HEK293 (cell line): ENCODE data around the gene GCK.

Experiments used
- CTCF ChIA-PET: fragments of 350-600 bp; formaldehyde crosslinking; extraction: SDS; loops from one replicate; lab custom pipeline; 2021; ENCODE audit warnings: antibody characterized with exemption; lab: Yijun Ruan, JAX
- POLR2A ChIA-PET: fragments of 300-600 bp; formaldehyde crosslinking; extraction: SDS; loops from one replicate; lab custom pipeline; 2020; ENCODE audit warnings: antibody characterized with exemption, inconsistent platforms; lab: Yijun Ruan, JAX
- H3K27ac ChIP-seq: fragments of 200-500 bp; sonication (Bioruptor generic); 2 replicates; pipeline ENCODE4 v1.5.1; 2014; ENCODE audit warnings: low read depth, low read length, control low read depth, inconsistent platforms; ENCODE audit errors: extremely low read depth
- H3K36me3 ChIP-seq, 2 experiments: fragments of 200-500 bp in 1 of 2; sonication (Bioruptor generic) in 1 of 2; 1 replicate in 1 of 2; 2 replicates in 1 of 2; pipeline ENCODE4 v1.5.1; 2014 to 2017; ENCODE audit warnings: inconsistent platforms in 2 of 2, low read length in 2 of 2; ENCODE audit not compliant: control insufficient read depth in 2 of 2, insufficient read depth in 1 of 2
- H3K4me1 ChIP-seq: fragments of 200-500 bp; sonication (Bioruptor generic); 2 replicates; pipeline ENCODE4 v1.5.1; 2014; ENCODE audit warnings: mild to moderate bottlenecking, low read length, inconsistent platforms; ENCODE audit not compliant: control insufficient read depth, insufficient read depth
- H3K4me3 ChIP-seq: 2 replicates; pipeline ENCODE4 v1.5.1; 2011; ENCODE audit warnings: low read depth, mild to moderate bottlenecking, control low read depth, low read length, moderate library complexity
- H3K9me3 ChIP-seq: fragments of 200-500 bp; sonication (Bioruptor generic); 2 replicates; pipeline ENCODE4 v1.5.1; 2014; ENCODE audit warnings: low read depth, low read length, inconsistent platforms; ENCODE audit not compliant: control insufficient read depth, insufficient read depth
- GLIS2 ChIP-seq: fragments of 450-650 bp; formaldehyde crosslinking; IDR thresholded peaks from 2 replicates; pipeline ENCODE4 v1.5.1; 2016; ENCODE audit warnings: missing biosample characterization, missing genetic modification characterization
- KLF10 ChIP-seq: fragments of 450-650 bp; IDR thresholded peaks from 2 replicates; pipeline ENCODE4 v1.5.1; 2018; ENCODE audit warnings: missing biosample characterization, mild to moderate bottlenecking, missing genetic modification characterization
- ZIC2 ChIP-seq: fragments of 450-650 bp; formaldehyde crosslinking; IDR thresholded peaks from 2 replicates; pipeline ENCODE4 v1.5.1; 2016; ENCODE audit warnings: missing biosample characterization, missing genetic modification characterization
- ZNF274 ChIP-seq, 2 experiments: fragments of 200-500 bp in 1 of 2; fragments of 450-650 bp in 1 of 2; sonication (Bioruptor generic) in 1 of 2; formaldehyde crosslinking in 1 of 2; IDR thresholded peaks; 2 replicates each; pipeline versions ENCODE4 v1.5.1 to v1.6.1; 2014 to 2016; ENCODE audit warnings: borderline replicate concordance in 1 of 2, inconsistent platforms in 1 of 2, low read length in 1 of 2, missing biosample characterization in 1 of 2, missing genetic modification characterization in 1 of 2
- ZNF324 ChIP-seq: fragments of 450-650 bp; formaldehyde crosslinking; IDR thresholded peaks from 2 replicates; pipeline ENCODE4 v1.5.1; 2016; ENCODE audit warnings: missing biosample characterization, missing genetic modification characterization
- ZNF335 ChIP-seq: fragments of 450-650 bp; formaldehyde crosslinking; conservative IDR thresholded peaks from 2 replicates; pipeline ENCODE4 v1.5.1; 2016; ENCODE audit warnings: missing biosample characterization, missing genetic modification characterization
- ZNF561 ChIP-seq: fragments of 450-650 bp; IDR thresholded peaks from 2 replicates; pipeline ENCODE4 v1.5.1; 2018; ENCODE audit warnings: missing biosample characterization, missing genetic modification characterization, borderline replicate concordance
- ZNF621 ChIP-seq: fragments of 450-650 bp; formaldehyde crosslinking; IDR thresholded peaks from 2 replicates; pipeline ENCODE4 v1.5.1; 2017; ENCODE audit warnings: missing biosample characterization, missing genetic modification characterization
- TF ChIP-seq, protein P1 (sequence below): fragments of 450-650 bp; formaldehyde crosslinking; IDR thresholded peaks from 2 replicates; pipeline ENCODE4 v1.5.1; 2016; ENCODE audit warnings: missing biosample characterization, missing genetic modification characterization
- TF ChIP-seq, protein P2 (sequence below): fragments of 450-650 bp; formaldehyde crosslinking; IDR thresholded peaks from 2 replicates; pipeline ENCODE4 v1.5.1; 2016; ENCODE audit warnings: missing biosample characterization, missing genetic modification characterization
- TF ChIP-seq, protein P3 (sequence below): fragments of 450-650 bp; formaldehyde crosslinking; IDR thresholded peaks from 2 replicates; pipeline ENCODE4 v1.5.1; 2016; ENCODE audit warnings: missing biosample characterization, missing genetic modification characterization
- TF ChIP-seq, protein P4 (sequence below): fragments of 450-650 bp; formaldehyde crosslinking; IDR thresholded peaks from 2 replicates; pipeline ENCODE4 v1.5.1; 2017; ENCODE audit warnings: missing biosample characterization, missing genetic modification characterization

Gene GCK

DNA sequence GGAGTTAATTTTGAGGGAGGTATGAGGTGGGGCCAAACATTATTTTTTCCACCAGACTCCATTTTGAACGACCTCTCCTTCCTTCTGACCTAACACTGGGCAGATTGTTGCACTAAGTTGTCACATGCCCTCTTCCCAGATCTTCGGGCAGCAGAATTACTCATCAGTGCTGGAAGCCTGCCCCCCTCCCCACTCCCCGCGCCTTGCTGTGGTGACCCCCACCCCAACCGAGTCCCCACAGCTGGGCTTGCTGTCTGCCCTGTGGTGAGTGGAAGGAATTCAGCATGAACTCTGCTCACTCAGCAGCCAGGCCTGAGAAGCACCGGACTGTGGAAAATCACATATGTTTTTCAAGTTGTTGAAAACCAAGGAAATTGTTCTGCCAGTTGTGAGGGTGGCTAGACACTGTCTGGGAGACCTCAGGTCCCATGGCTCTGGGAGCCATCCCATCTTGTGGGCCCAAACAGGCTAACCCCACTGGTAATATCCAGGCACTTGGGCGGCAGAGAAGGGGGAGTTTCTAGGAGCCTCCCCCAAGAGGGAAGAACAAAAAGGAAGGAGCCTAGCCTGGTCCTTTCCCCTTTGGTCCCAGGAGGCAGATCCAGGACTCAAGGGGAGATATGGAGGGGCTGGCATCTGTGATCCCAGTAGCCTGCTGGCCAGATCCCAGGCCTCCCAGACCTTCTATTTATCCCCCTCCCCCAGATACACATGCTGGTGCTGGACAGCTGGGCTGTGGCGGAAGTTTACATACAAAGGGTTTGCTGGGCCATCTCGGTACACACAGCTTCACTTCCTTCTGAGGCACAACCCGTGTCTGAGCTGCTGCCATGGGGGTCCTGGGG, 88.6 kb downstream of the GCK start:
- H3K4me1 ChIP-seq = no peaks in the 10 kb centered on the region
- CTCF ChIA-PET = no interaction called here
- TF ChIP-seq ZIC2 (0 out of 2 replicates have a peak, but pooled peaks have one; percentile 29), KLF10 (tag by site-specific recombination) (no peak), ZNF621 (tag by site-specific recombination) (no peak)
- TF ChIP-seq, protein P1, sequence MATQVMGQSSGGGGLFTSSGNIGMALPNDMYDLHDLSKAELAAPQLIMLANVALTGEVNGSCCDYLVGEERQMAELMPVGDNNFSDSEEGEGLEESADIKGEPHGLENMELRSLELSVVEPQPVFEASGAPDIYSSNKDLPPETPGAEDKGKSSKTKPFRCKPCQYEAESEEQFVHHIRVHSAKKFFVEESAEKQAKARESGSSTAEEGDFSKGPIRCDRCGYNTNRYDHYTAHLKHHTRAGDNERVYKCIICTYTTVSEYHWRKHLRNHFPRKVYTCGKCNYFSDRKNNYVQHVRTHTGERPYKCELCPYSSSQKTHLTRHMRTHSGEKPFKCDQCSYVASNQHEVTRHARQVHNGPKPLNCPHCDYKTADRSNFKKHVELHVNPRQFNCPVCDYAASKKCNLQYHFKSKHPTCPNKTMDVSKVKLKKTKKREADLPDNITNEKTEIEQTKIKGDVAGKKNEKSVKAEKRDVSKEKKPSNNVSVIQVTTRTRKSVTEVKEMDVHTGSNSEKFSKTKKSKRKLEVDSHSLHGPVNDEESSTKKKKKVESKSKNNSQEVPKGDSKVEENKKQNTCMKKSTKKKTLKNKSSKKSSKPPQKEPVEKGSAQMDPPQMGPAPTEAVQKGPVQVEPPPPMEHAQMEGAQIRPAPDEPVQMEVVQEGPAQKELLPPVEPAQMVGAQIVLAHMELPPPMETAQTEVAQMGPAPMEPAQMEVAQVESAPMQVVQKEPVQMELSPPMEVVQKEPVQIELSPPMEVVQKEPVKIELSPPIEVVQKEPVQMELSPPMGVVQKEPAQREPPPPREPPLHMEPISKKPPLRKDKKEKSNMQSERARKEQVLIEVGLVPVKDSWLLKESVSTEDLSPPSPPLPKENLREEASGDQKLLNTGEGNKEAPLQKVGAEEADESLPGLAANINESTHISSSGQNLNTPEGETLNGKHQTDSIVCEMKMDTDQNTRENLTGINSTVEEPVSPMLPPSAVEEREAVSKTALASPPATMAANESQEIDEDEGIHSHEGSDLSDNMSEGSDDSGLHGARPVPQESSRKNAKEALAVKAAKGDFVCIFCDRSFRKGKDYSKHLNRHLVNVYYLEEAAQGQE = peak; percentile 49; the same call in 1 of the 2 replicates
- TF ChIP-seq, protein P2, sequence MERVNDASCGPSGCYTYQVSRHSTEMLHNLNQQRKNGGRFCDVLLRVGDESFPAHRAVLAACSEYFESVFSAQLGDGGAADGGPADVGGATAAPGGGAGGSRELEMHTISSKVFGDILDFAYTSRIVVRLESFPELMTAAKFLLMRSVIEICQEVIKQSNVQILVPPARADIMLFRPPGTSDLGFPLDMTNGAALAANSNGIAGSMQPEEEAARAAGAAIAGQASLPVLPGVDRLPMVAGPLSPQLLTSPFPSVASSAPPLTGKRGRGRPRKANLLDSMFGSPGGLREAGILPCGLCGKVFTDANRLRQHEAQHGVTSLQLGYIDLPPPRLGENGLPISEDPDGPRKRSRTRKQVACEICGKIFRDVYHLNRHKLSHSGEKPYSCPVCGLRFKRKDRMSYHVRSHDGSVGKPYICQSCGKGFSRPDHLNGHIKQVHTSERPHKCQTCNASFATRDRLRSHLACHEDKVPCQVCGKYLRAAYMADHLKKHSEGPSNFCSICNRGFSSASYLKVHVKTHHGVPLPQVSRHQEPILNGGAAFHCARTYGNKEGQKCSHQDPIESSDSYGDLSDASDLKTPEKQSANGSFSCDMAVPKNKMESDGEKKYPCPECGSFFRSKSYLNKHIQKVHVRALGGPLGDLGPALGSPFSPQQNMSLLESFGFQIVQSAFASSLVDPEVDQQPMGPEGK (tag by site-specific recombination) = 0 out of 2 replicates have a peak, but pooled peaks have one; percentile 29
- TF ChIP-seq, all 188 proteins: peak for 3
- POLR2A ChIA-PET = no interaction called here
- Histone ChIP-seq H3K9me3 (no peaks in the 10 kb centered on the region), H3K27ac (no peak overlapping the region), H3K4me3 (no peak overlapping the region), H3K36me3 (no peaks in the 10 kb centered on the region)

DNA sequence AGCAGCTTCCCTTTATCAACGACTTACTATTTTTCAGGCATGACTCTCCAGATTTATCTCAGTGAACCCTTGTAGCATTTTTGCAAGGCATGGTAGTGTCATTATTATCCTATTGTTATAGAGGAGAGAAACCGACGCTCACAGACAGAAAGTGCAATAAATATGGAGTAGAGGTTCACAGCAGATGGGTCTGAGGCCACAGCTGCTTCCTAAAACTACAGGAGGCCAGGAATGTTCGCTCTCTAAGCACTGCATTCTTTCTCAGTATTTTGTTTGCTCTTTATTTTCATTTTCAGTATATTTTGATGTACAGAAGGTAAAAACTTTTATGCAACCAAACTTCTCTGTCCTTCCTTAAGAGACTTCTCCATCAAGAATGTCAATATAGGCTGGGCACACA, 89.6 kb downstream of the GCK start:
- CTCF ChIA-PET = interaction anchor here (1.5 to 1.6 kb wide), 2 partner anchors 10 to 27 kb away, joined by 3 to 6 read pairs; no protein-coding TSS in a partner anchor
- Histone ChIP-seq H3K4me3 (no peak overlapping the region), H3K36me3 (no peaks in the 10 kb centered on the region), H3K4me1 (no peaks in the 10 kb centered on the region; the same call in 1 of the 2 replicates), H3K9me3 (no peaks in the 10 kb centered on the region), H3K27ac (no peak overlapping the region)
- POLR2A ChIA-PET = no interaction called here
- TF ChIP-seq GLIS2 (no peak), ZNF561 (tag by site-specific recombination) (no peak), ZNF274 (IDR thresholded peaks at IDR 0.05; ENCODE audit: low read length) (no peak), ZNF274 (tag by site-specific recombination; IDR thresholded peaks at IDR 0.05; ENCODE audit: borderline replicate concordance) (no peak)
- TF ChIP-seq, protein P3, sequence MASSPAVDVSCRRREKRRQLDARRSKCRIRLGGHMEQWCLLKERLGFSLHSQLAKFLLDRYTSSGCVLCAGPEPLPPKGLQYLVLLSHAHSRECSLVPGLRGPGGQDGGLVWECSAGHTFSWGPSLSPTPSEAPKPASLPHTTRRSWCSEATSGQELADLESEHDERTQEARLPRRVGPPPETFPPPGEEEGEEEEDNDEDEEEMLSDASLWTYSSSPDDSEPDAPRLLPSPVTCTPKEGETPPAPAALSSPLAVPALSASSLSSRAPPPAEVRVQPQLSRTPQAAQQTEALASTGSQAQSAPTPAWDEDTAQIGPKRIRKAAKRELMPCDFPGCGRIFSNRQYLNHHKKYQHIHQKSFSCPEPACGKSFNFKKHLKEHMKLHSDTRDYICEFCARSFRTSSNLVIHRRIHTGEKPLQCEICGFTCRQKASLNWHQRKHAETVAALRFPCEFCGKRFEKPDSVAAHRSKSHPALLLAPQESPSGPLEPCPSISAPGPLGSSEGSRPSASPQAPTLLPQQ = no peak

DNA sequence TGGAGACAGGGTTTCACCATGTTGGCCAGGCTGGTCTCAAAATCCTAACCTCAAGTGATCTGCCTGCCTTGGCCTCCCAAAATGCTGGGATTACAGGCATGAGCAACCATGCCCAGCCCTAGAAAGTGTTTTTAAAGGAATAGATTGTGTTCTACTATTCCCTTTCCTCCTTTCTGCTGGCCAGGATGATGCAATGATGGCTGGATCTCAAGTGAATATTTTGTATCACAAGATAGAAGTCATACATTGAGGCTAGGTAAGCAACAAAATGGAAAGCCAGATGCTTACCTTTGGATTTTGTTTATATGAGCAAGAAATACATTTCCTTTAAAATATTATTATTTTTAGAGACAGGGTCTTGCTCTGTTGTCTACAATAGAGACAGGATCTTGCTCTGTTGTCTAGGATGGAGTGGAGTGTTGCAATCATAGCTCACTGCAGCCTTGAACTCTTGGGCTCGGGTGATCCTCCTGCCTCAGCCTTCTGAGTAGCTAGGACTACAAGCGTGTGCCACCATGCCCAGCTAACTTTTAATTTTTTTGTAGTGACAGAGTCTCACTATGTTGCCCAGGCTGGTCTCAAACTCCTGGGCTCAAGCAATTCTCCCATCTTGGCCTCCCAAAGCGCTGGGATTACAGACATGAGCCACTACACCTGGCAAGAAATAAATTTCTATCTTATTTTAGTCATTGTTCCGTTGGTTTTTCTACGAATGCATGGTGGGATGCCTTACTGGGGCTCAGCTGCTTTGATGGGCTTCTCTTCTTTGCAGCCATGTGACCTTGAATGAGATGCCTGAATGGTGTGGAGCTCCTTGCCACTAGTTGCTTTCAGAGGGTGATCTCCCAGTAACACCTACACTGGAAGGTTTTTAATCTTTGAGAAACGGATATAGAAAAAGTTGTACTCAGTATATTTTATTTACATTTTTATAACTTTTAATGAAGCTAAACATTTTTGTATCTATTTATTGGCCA, 90.9 kb downstream of the GCK start:
- ChIA-PET POLR2A (no interaction called here), CTCF (interaction anchor here (0.7 to 1.6 kb wide), 4 partner anchors 11 to 34 kb away, joined by 3 to 6 read pairs (median 3); no protein-coding TSS in a partner anchor)
- H3K27ac ChIP-seq = no peak overlapping the region
- no peak overlapping the region for H3K4me3 ChIP-seq
- TF ChIP-seq, protein P4, sequence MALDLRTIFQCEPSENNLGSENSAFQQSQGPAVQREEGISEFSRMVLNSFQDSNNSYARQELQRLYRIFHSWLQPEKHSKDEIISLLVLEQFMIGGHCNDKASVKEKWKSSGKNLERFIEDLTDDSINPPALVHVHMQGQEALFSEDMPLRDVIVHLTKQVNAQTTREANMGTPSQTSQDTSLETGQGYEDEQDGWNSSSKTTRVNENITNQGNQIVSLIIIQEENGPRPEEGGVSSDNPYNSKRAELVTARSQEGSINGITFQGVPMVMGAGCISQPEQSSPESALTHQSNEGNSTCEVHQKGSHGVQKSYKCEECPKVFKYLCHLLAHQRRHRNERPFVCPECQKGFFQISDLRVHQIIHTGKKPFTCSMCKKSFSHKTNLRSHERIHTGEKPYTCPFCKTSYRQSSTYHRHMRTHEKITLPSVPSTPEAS = no peak
- TF ChIP-seq ZNF324 (tag by site-specific recombination) (no peak), ZNF335 (tag by site-specific recombination) (peak; percentile 8)
- no peaks in the 10 kb centered on the region for H3K9me3 ChIP-seq
- no peaks in the 10 kb centered on the region; the same call in 1 of the 2 replicates for H3K4me1 ChIP-seq
- no peaks in the 10 kb centered on the region for H3K36me3 ChIP-seq
